GM19452 (cell line): ENCODE results near the gene DYDC1.
"Not testable (repeated sequence)": the region's sequence is repeated elsewhere in the genome, so short reads cannot be mapped to it uniquely, and the experiment has no call there.

Source experiments
- ATAC-seq: cut with Tn5 transposase; IDR thresholded peaks from one replicate; pipeline ENCODE4 v1.9.1; 2021; ENCODE audit not compliant: unreplicated experiment

The DYDC1 gene

GRCh38 chr10:80344912-80345311 lies 11.6 kb downstream of the DYDC1 start:
- ATAC-seq: no peak

- ATAC-seq: no peak
These were observed 12.3 kb downstream of the DYDC1 start for GRCh38 chr10:80344276-80344675.

- no peak for ATAC-seq
These were observed 22.6 kb downstream of the DYDC1 start for GRCh38 chr10:80333983-80334382.

DNA sequence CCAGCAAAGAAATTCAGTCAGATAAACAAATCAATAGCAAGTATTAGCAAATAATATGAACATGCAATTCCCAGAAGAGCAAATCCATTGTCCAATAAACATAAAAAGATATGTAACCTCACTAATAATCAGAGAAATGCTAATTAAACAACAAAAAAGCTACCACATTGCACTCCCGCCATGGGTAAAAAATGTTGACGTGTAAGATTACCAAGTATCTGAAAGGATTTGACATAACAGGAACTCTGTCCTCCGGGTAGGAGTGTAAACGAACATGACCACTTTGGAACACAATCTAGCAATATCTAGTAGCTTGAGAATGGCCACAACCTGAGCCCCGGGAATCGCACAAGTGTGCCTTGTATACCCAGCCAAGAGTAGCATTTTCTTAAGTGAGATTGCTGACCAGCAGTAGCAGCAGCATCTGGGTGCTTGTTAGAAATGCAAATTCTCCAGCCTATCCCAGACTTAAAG lies 31.6 kb downstream of the DYDC1 start:
- ATAC-seq: no peak

DNA sequence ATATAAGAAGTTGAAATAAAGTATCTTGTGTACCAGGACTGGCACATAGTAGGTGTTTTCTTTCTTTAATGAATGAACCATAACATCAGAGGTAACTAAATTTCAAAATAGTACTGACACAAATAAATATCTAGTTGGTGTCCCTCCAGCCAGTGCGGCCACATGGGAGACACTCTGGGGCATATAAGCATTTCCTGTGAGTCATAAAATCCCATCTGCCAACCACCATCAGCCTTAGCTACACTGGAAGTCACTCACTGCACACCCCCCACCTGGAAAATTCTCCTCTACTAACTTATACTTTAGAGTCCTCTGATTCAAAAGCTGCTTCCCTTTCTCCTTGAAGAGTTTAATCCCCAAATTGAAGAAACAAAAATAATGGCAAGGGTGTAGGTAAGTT lies 32.5 kb downstream of the DYDC1 start:
- no peak for ATAC-seq

GRCh38 chr10:80323311-80323710 lies 33.2 kb downstream of the DYDC1 start:
- no peak for ATAC-seq

GRCh38 chr10:80322711-80323110 lies 33.8 kb downstream of the DYDC1 start:
- no peak for ATAC-seq

DNA sequence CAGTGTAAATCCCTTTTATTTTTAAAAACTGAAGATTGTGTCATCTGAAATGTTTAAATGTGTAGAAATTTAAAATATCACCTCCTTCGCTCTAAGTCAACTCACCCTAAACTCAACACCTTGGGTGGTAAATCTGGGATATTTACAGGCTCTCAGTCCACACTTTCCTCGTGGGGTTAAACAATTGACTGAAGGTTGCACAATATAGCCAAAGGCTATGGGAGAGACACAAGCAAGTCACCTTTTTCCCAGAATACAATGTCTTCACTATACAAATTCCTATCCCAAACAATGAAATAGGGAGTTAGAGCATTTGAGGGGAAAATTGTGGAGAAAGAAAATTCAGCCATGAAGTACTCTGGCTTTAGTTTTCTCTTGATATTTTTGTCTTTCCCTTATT lies 34.4 kb downstream of the DYDC1 start:
- no peak for ATAC-seq

DNA sequence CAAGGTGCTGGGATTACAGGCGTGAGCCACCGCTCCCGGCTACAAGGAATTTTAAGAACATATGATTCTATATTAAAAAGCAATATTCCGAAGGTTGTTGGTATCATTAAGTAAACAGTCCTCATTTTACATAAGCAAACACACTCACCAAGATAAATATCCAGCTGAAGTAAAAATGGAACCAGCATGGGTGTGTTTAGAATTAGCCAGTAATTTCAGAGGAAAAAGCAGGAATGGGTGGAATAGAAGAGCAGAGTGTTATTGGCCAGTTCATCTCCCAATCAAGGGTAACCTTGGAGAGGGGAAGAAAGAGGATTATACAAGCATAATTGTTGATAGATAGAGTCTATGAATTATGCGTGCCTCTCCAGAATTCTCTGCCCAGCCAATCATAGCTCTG lies 35.4 kb downstream of the DYDC1 start:
- no peak for ATAC-seq

- no peak for ATAC-seq
These were observed 36.2 kb downstream of the DYDC1 start for GRCh38 chr10:80320377-80320776.

DNA sequence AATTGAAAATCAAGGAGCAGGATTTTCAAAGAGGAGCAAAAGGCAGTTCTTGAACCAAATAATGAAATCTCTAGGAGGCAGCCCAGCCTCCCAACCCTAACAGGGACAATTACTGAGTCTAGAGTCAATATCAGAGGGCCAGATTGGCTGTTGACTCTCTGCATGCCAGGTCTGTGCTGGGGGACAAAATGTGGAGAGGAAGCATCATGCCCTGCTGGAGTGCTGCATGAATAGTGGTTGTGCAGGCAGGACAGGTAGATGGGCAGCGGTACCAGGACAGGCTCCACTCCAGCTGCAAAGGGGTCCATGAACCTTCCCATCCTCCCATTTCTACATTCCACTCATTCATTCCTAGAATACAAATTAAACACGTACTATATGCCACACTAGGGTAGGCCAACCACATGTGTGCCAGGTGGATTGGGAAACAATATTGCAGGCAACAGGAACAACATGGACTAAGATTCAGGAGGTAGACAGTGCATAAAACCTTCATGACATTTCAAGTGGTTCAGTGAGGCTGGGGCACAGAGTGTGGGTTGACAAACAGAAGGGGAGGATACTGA lies 36.7 kb downstream of the DYDC1 start:
- ATAC-seq: no peak

GRCh38 chr10:80319318-80319717 lies 37.2 kb downstream of the DYDC1 start:
- ATAC-seq: no peak

- no peak for ATAC-seq
These were observed 37.8 kb downstream of the DYDC1 start for GRCh38 chr10:80318742-80319141.

- ATAC-seq: no peak
These were observed 41.2 kb downstream of the DYDC1 start for GRCh38 chr10:80315391-80315790.

DNA sequence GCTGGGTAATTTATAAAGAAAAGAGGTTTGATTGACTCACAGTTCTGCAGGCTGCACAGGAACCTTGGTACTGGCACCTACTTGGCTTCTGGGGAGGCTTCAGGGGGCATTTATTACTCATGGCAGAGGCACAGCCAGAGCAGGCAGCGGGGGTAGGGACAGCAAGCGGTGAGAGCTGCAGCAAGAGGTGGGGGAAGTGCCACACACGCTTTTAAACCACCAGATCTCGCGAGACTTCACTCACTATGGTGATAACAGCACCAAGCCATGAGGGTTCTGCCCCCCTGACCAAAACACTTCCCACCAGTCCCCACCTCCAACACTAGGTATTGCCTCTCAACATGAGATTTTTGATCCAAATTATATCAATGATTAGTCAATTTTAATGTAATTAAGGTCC lies 43.0 kb downstream of the DYDC1 start:
- no peak for ATAC-seq

DNA sequence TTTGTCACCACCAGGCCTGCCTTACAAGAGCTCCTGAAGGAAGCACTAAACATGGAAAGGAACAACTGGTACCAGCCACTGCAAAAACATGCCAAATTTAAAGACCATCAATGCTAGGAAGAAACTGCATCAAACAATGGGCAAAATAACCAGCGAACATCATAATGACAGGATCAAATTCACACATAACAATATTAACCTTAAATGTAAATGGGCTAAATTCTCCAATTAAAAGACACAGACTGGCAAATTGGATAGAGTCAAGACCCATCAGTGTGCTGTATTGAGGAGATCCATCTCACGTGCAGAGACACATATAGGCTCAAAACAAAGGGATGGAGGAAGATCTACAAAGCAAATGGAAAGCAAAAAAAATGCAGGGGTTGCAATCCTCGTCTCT lies 50.6 kb downstream of the DYDC1 start:
- ATAC-seq: not testable (repeated sequence)

GRCh38 chr10:80296942-80297341 lies 59.6 kb downstream of the DYDC1 start:
- ATAC-seq: no peak

DNA sequence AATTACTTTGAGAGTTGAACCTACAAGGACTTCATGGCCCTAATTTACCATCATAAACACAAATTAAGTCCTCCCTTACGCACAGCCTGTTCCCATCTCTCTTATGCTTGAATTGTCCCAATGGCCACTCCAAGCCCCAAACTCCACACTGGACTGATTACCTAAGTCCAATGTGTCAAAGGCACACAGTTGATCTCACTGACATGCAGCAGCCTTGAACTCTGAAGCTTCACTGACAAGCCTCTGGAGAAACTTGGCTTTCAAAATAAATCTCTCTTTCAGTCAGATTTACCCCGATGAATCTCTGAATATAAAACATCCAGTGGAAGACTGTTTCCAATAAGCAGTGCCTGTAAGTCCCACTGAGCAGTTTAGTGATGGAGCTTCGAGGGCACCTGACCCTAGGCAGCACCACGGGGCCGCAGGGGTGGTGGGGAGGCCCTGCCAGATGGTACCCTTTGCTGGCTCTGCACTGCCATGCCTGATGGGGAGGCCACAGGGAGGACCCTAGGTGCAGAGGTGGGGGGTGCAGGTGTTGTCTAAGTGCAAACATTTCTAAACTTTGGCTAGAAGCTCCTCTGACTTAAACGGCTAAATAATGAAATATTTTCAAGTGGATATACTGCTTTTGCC lies 63.8 kb downstream of the DYDC1 start:
- no peak for ATAC-seq

- ATAC-seq: no peak
These were observed 65.9 kb downstream of the DYDC1 start for GRCh38 chr10:80290474-80291220.

DNA sequence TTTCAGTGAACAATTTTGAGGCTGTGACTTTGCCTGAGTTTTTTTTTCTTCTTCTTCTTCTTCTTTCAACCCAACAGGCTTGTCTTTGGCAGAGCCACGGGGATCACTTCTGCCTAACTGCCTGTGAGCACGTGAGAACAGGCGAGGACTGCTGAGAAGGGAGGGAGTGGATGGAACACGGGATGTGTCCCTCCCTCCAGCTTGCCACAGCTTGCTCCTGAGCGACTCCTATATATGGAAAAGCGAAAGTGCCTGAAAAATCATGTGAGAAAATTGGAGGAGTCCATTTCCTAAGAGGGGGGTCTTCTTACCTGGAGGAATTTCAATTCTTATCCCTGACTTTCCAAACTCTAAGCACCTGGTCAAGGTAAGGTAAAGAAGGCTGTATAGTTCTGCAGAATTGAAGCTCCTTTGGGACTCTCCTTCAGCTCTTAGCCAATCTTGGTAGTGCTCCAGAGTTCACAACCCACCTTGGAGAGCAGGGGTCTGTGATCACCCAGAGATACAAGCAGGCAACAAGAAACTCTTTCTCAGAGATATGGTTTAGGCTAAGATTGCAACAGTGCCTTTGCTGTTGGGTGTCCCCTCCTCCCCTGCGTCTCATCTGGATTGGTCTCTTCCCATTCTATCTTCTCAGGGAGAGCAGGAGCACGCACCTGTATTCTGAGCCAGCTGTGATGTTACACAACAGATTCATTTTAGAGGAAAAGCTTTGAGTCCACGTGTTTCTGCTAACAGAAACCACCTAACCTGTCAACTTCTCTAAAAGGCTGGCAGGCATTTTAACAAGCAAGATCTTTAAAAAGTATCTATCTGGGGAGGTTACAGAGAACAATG lies 66.9 kb downstream of the DYDC1 start, which contains the start of gene MAT1A:
MAT1A (minus strand) TSS at position 208 of the 837 bp plus-strand sequence. CDS start 235 bp downstream, outside the sequence.
- ATAC-seq: no peak

DNA sequence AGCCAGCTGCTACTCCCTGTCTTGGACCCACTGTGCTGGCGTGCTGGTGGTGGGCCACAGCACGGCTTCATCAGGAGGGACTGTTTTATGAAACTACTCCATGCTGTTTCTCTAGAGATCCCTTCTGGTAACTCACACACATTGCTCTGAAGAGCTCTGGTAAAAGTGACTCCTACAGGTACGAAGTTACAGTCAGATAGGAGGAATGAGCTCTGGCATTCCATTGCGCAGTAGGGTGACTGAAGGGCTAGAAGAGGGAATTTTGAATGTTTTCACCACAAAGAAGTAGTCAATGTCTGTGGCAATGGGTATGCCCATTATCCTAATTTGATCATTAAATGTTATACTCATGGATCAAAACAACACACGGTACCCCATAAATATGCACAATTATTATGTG lies 67.7 kb downstream of the DYDC1 start:
- no peak for ATAC-seq
